Mucosa of stomach (tissue), 1 donor: ENCODE results near the gene ARHGEF4.

Experiments
- H3K27me3 ChIP-seq: one replicate; pipeline ENCODE4 v1.7.0; 2013; ENCODE audit warnings: mild to moderate bottlenecking, low read length; ENCODE audit not compliant: control insufficient read depth, insufficient read depth
- H3K36me3 ChIP-seq: one replicate; pipeline ENCODE4 v1.7.0; 2013; ENCODE audit warnings: low read length; ENCODE audit not compliant: control insufficient read depth, insufficient read depth
- H3K4me1 ChIP-seq: one replicate; pipeline ENCODE4 v1.7.0; 2013; ENCODE audit warnings: mild to moderate bottlenecking, low read length; ENCODE audit not compliant: control insufficient read depth, insufficient read depth
- H3K4me3 ChIP-seq: one replicate; pipeline ENCODE4 v1.7.0; 2013; ENCODE audit warnings: low read length
- H3K9ac ChIP-seq: one replicate; pipeline ENCODE4 v1.7.0; 2013; ENCODE audit warnings: mild to moderate bottlenecking, low read length, moderate library complexity
- H3K9me3 ChIP-seq: one replicate; pipeline ENCODE4 v1.7.0; 2013; ENCODE audit warnings: mild to moderate bottlenecking, low read length, moderate library complexity; ENCODE audit not compliant: control insufficient read depth
- donor health status: Pancreatic carcinoma.

ARHGEF4 gene

DNA sequence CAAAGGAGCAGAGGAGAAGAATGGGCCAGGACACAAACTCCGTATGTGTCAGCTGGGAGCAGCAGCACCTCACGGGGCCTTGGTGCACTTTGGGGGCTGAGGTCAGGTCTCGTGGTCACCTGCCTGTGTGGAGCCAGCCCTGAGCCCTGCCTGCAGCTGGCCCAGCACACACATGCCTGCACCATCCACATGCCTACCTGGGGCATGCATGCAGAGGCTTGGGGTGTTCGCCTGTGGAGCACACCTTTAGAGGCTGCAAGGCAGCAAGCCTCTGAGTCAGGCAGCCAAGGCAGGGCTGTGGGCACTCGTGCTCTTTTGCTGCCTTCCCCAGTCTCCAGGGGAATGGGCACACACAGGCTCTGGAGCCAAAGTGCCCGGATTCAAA lies 36.0 kb downstream of the ARHGEF4 start:
- Histone ChIP-seq H3K27me3 (no peaks in the 10 kb centered on the region), H3K36me3 (no peaks in the 10 kb centered on the region), H3K9ac (no peak overlapping the region), H3K4me1 (no peaks in the 10 kb centered on the region), H3K9me3 (no peaks in the 10 kb centered on the region), H3K4me3 (no peak overlapping the region)

DNA sequence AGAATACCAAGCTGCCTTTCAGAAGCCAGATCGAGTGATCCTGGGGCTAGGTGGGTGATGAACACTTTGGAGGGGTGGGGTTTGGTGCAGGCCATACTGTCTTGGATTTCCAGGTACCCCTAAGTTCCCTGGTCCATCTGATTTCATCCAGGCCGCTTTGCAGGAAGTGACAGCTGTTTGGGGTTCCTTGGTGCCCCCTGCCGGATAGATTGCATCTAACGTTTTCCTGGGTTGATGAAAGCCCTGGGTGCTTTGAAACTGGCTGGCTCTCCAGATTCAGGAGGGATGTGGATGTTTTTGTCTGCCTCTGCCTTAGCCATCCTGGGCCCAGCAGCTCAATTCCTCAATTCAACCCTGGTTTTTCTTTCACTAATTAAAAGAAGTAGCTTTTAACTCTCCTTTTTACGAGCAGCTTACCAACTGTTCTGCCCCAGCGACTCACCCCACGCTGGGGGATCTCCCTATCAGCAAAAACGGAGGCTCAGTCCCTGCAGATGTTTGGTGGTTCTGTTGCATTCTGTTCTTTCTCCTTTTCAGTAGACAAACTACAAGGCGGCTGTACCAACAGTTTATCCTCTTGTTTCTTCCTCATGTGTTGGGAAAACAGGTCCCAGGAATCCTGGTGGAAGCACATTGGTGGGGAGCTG lies 37.1 kb downstream of the ARHGEF4 start:
- Histone ChIP-seq H3K4me3 (no peak overlapping the region), H3K27me3 (no peaks in the 10 kb centered on the region), H3K9me3 (no peaks in the 10 kb centered on the region), H3K9ac (no peak overlapping the region), H3K4me1 (no peaks in the 10 kb centered on the region), H3K36me3 (no peaks in the 10 kb centered on the region)

DNA sequence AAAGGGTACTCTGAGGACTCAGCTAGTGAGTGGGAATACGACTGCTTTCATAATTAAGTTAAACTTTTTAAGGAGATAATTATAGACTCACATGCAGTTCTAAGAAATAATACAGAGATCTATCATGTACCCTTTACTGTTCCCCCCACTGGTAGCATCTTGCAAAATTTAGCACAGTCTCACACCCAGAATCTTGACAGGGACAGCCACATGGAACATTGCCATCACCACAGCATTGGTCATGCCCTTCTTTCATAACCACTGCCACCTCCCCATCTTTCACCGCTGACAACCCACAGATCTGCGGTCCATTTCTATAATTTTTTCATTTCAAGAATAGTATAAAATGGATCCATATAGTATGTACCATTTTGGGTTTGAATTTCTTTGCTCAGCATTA lies 37.8 kb downstream of the ARHGEF4 start:
- no peak overlapping the region for H3K4me3 ChIP-seq
- H3K27me3 ChIP-seq = no peaks in the 10 kb centered on the region
- H3K9me3 ChIP-seq = no peaks in the 10 kb centered on the region
- H3K36me3 ChIP-seq = no peaks in the 10 kb centered on the region
- H3K9ac ChIP-seq = no peak overlapping the region
- H3K4me1 ChIP-seq = no peaks in the 10 kb centered on the region

DNA sequence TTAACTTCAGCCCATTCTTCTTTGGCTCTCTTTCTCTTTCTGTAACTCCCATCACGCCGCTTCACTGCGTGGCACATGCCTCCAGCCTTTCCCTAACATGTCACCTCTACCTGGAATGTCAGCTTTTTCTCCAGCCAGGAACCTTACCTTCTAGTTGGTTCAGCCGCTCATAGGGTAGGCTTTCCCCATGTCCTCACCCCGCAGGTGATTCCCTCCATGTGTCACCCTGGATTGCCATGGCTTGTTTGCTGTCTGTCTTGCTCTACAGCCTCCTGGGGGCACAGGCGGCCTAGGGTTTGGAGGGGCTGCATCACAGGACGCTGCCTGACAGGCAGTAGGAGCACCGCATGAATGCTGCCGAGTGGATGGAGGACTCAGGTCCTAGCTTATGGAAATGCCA lies 39.2 kb downstream of the ARHGEF4 start:
- H3K9ac ChIP-seq = no peak overlapping the region

DNA sequence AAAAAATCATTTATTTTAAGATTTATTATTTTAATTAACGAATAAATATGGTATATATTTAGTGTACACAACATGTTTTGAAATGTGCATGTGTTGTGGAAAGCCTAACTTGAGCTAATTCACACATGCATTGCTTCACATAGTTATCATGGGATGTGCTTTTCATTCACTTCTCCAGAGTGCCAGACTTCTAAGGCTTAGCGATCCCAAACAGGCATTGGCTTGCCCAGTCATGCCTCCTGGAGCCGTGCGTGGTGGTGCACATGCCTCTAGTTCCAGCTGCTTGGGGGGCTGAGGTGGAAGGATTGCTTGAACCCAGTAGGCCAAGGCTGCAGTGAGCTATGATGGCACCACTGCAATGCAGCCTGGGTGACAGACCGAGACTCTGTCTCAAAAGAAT lies 40.5 kb downstream of the ARHGEF4 start:
- Histone ChIP-seq H3K9ac (no peak overlapping the region), H3K4me3 (no peak overlapping the region), H3K4me1 (no peaks in the 10 kb centered on the region), H3K36me3 (no peaks in the 10 kb centered on the region), H3K27me3 (no peaks in the 10 kb centered on the region), H3K9me3 (no peaks in the 10 kb centered on the region)

More for the DNA sequence above, 39.2 kb downstream of the ARHGEF4 start:
- no peaks in the 10 kb centered on the region for H3K36me3 ChIP-seq
- H3K9me3 ChIP-seq = no peaks in the 10 kb centered on the region
- no peaks in the 10 kb centered on the region for H3K4me1 ChIP-seq
- H3K4me3 ChIP-seq = no peak overlapping the region
- H3K27me3 ChIP-seq = no peaks in the 10 kb centered on the region

DNA sequence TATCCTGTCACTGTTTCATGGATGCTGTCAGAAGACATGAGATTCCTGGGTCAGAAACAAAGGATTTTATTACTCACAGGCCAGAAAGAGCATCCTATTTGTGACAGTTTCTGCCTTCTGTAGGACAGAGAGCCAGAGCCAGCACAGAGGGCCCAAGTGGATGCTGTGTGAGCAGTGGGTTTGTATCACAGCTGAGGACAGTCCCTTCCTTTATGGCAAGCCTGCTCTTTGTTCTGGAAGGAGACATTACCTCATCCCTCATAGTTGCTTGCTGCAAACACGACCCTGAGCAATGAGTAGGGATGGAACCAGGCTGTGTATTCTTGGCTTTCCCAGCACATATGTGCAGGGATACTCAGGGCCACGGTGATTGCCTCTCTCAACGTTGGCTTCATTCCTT lies 41.6 kb downstream of the ARHGEF4 start:
- no peaks in the 10 kb centered on the region for H3K9me3 ChIP-seq
- H3K27me3 ChIP-seq = no peaks in the 10 kb centered on the region
- H3K4me1 ChIP-seq = no peaks in the 10 kb centered on the region
- no peak overlapping the region for H3K9ac ChIP-seq
- H3K36me3 ChIP-seq = no peaks in the 10 kb centered on the region
- H3K4me3 ChIP-seq = no peak overlapping the region

DNA sequence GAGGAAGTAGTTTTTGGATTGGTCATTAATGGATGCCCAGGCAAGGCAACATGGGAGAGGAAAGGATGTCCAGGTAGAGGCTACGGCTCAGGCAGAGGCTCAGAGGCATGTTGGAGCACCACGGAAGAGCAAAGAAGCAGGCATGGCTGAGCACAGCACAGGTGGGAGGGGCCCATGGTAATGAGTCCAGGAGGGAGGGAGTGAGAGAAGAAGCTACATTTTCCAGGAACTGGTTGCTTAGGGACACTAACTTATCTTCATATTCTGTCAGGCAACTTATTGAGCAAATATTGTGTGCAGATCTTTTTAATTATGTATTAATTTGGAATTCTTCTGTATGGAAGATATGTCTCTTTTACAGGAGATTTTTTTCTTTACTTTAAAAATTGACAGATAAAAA lies 42.2 kb downstream of the ARHGEF4 start:
- Histone ChIP-seq H3K4me1 (no peaks in the 10 kb centered on the region), H3K36me3 (no peaks in the 10 kb centered on the region), H3K27me3 (no peaks in the 10 kb centered on the region), H3K4me3 (no peak overlapping the region), H3K9ac (no peak overlapping the region), H3K9me3 (no peaks in the 10 kb centered on the region)

DNA sequence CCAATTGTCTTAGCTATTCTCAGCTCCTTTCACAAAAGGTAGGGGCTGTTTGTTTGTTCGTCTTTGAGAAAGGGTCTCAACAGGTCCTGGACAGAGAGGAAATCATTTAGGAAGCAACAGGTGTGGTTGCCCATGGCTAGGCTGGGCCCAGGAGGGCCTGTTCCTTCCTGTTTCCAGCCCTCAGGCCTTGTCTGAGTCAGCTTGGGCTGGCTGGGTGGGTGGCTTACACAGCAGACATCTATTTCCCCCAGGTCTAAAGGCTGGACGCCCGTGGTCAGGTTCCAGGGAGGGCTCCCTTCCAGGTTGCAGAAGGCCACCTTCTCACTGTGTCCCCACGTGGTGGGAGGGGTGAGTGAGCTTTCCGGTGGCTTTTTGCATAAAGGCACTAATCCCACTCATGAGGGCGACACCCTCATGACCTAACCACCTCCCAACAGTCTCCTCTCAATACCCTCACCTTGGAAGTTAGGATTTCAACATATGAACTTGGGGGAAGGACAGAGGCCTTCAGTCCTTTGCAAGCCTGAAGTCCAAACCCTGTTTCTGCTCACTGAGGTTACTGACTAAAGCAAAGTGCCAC lies 45.5 kb downstream of the ARHGEF4 start:
- H3K4me1 ChIP-seq = no peaks in the 10 kb centered on the region
- no peak overlapping the region for H3K9ac ChIP-seq
- H3K27me3 ChIP-seq = no peaks in the 10 kb centered on the region
- H3K4me3 ChIP-seq = no peak overlapping the region
- H3K36me3 ChIP-seq = no peaks in the 10 kb centered on the region
- no peaks in the 10 kb centered on the region for H3K9me3 ChIP-seq

DNA sequence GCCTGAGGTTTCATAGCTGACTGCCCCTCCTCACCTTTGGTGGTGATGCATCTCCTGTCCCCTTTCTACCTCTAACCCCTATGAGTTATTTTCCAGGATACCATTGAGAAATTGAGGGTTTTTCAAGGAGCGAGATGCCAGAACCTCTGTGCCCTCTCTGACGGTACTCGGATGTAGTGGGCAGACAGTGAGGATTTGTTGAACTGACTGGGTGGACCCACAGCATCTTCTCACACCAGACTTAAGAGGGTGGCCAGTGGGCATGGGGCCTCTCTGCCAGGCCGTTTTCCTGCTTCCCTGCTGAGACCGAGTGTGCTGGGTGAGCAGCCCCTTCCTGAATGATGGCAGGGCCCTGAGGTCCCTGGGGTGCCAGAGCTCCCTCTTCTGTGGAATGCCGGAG lies 46.3 kb downstream of the ARHGEF4 start:
- Histone ChIP-seq H3K4me3 (no peak overlapping the region), H3K27me3 (no peaks in the 10 kb centered on the region), H3K4me1 (no peaks in the 10 kb centered on the region), H3K9me3 (no peaks in the 10 kb centered on the region), H3K9ac (no peak overlapping the region), H3K36me3 (no peaks in the 10 kb centered on the region)

DNA sequence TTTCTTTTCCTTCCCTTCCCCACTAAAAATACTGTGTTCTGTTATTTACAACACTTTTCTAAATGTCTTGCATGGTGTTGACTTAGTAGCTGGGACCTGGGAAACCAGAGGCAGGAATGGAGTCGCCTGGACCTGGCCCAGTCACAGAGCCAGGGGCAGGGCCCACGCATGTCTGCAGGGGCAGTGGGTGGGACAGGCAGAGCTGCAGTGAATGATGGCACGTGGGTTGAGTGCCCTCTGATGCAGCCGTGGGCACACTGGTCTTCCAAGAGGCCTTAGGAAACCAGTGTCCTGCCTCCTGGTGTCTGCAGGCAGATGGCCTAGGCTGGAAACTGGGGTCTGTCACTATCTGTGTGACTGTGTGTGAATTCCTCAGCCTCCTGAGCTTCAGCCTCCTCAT lies 46.8 kb downstream of the ARHGEF4 start:
- Histone ChIP-seq H3K9ac (no peak overlapping the region), H3K4me1 (no peaks in the 10 kb centered on the region), H3K36me3 (no peaks in the 10 kb centered on the region), H3K27me3 (no peaks in the 10 kb centered on the region), H3K4me3 (no peak overlapping the region), H3K9me3 (no peaks in the 10 kb centered on the region)

DNA sequence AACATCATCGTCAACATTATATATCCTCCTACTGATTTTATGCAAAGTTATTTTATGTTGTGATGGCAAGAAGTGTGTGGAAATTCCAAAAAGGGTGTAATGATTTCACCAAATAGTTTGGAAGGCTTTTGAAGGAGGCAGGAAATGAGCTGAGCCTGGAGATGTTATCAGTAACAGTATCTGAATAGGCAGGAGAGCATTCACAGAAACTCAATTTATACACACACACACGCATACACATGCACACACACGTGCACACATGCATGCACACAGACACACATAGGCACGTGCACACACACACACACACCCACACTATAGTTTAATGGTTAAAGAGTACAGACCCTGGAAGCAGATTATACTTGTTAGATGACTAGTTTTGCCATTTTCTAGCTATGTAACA lies 47.3 kb downstream of the ARHGEF4 start:
- Histone ChIP-seq H3K9ac (no peak overlapping the region), H3K36me3 (no peaks in the 10 kb centered on the region)

DNA sequence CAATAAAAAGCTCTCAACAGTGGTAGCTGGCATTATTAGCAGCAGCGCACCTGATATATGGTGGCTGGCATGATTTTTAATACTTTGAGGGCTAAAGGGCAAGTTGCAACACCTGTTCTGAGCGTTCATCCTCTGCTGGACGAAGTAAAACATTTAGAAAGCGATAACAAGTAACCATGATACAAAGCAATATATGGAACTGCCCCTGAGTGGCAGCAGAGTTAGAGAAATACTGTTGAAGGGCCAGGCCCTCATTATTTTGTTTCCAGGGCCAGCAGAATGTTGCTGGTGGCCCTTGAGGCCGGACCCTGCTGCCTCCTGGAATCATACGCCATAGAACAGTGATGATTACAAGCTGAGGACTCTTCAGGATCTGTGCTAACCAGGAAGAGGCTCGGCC lies 47.8 kb downstream of the ARHGEF4 start:
- no peaks in the 10 kb centered on the region for H3K27me3 ChIP-seq
- no peaks in the 10 kb centered on the region for H3K9me3 ChIP-seq
- no peaks in the 10 kb centered on the region for H3K36me3 ChIP-seq
- H3K4me3 ChIP-seq = no peak overlapping the region
- H3K9ac ChIP-seq = no peak overlapping the region
- H3K4me1 ChIP-seq = no peaks in the 10 kb centered on the region

More for the DNA sequence above, 47.3 kb downstream of the ARHGEF4 start:
- Histone ChIP-seq H3K9me3 (no peaks in the 10 kb centered on the region), H3K27me3 (no peaks in the 10 kb centered on the region), H3K4me1 (no peaks in the 10 kb centered on the region), H3K4me3 (no peak overlapping the region)

DNA sequence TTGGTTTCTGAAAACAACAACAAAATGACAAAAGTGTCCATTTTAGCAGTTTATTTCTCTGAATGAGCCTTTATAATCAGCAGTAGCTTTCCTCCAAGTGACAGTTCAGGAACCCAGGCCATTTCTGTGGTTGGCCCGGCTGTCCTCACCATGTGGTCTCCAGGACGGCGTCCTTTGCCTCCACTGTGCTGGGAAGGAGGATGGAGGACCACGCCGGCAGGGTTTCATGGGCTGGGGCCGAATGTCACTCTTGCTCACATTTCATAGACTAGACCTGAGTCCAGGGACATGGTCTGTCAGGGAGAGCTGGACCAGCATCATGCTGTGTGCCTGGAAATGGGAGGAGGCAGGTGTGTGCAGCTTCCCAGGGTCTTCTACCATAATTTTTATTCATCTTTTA lies 50.9 kb downstream of the ARHGEF4 start:
- no peaks in the 10 kb centered on the region for H3K36me3 ChIP-seq
- H3K4me3 ChIP-seq = no peak overlapping the region
- H3K27me3 ChIP-seq = no peaks in the 10 kb centered on the region
- H3K9me3 ChIP-seq = no peaks in the 10 kb centered on the region
- H3K9ac ChIP-seq = no peak overlapping the region
- H3K4me1 ChIP-seq = no peaks in the 10 kb centered on the region
